ENCODE measurements around the gene RNF11.

The RNF11 gene

DNA sequence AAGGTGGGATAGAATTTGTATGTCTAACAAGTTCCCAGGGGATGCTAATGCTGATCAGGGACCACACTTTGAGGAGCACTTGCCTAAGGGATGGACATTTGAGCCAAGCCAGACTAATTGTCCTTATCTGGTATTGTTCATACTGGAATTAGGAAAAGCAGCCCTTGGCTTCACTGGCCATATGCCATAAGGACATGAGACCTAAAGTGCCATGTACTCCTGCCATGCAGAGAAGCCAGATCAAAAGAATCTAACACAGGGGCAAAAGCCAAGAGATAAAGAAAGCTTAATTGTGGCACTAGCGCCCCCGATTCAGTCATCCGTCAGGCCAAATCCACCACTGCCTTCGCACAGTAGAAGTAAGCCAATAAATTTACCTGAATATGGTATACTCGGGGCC, 45.7 kb downstream of the RNF11 start:
- H3K36me3 ChIP-seq (ENCODE audit: insufficient read depth, low read length), result no peaks in the 10 kb centered on the region
- H3K79me2 ChIP-seq (ENCODE audit: insufficient read depth, low read length), result no peaks in the 10 kb centered on the region
- H4K20me1 ChIP-seq (ENCODE audit: insufficient read depth, low read length), result no peaks in the 10 kb centered on the region
- DNase-seq (no peak), ATAC-seq (ENCODE audit: insufficient read depth, low read depth) (no peak)
- no peak overlapping the region for H3K9ac ChIP-seq (ENCODE audit: low read depth, low read length)
- H3K4me3 ChIP-seq (ENCODE audit: low read depth in 1 of 2, low read length in 2 of 2), result no peak overlapping the region
- H3K27ac ChIP-seq (ENCODE audit: low read length), result no peak overlapping the region
- H2AFZ ChIP-seq (ENCODE audit: low read depth, low read length), result no peak overlapping the region
- no peaks in the 10 kb centered on the region for H3K9me3 ChIP-seq (ENCODE audit: insufficient read depth, low read length, severe bottlenecking)
- H3K4me1 ChIP-seq (ENCODE audit: insufficient read depth, low read length), result no peaks in the 10 kb centered on the region
- no peaks in the 10 kb centered on the region for H3K27me3 ChIP-seq (ENCODE audit: insufficient read depth, low read length, poor library complexity)
- TF ChIP-seq EZH2 (IDR thresholded peaks at IDR 0.05; ENCODE audit: borderline replicate concordance, low read depth, low read length, severe bottlenecking), result no peak
- TF ChIP-seq, protein P1, sequence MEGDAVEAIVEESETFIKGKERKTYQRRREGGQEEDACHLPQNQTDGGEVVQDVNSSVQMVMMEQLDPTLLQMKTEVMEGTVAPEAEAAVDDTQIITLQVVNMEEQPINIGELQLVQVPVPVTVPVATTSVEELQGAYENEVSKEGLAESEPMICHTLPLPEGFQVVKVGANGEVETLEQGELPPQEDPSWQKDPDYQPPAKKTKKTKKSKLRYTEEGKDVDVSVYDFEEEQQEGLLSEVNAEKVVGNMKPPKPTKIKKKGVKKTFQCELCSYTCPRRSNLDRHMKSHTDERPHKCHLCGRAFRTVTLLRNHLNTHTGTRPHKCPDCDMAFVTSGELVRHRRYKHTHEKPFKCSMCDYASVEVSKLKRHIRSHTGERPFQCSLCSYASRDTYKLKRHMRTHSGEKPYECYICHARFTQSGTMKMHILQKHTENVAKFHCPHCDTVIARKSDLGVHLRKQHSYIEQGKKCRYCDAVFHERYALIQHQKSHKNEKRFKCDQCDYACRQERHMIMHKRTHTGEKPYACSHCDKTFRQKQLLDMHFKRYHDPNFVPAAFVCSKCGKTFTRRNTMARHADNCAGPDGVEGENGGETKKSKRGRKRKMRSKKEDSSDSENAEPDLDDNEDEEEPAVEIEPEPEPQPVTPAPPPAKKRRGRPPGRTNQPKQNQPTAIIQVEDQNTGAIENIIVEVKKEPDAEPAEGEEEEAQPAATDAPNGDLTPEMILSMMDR (IDR thresholded peaks at IDR 0.05; ENCODE audit: borderline replicate concordance, extremely low read depth, low read length, poor library complexity, severe bottlenecking), result no peak
- H3K4me2 ChIP-seq (ENCODE audit: insufficient read depth, low read length), result no peak overlapping the region

DNA sequence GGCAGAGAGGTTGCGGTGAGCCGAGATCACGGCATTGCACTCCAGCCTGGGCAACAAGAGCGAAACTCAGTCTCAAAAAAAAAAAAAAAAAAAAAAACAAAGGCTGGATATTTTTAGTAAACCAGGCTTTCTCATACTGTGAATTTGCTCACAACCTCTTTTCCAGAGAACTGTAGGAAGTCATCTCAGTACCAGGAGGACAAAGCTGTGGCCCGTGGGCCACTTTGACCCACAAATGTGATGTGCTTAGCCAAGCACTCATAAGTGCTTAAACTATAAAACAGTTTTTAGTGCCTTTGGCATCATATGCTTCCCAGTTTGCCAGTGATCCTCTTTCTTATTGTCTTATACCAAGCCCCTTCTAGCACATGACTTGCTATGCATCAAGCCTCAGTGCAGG, 46.5 kb downstream of the RNF11 start:
- H2AFZ ChIP-seq (ENCODE audit: low read depth, low read length), result no peak overlapping the region
- H3K4me1 ChIP-seq (ENCODE audit: insufficient read depth, low read length), result no peaks in the 10 kb centered on the region
- no peaks in the 10 kb centered on the region for H4K20me1 ChIP-seq (ENCODE audit: insufficient read depth, low read length)
- H3K4me3 ChIP-seq (ENCODE audit: low read depth in 1 of 2, low read length in 2 of 2), result no peak overlapping the region
- H3K9ac ChIP-seq (ENCODE audit: low read depth, low read length), result no peak overlapping the region
- ATAC-seq (ENCODE audit: insufficient read depth, low read depth), result no peak
- no peaks in the 10 kb centered on the region for H3K9me3 ChIP-seq (ENCODE audit: insufficient read depth, low read length, severe bottlenecking)
- H3K4me2 ChIP-seq (ENCODE audit: insufficient read depth, low read length), result no peak overlapping the region
- no peak for DNase-seq
- H3K27ac ChIP-seq (ENCODE audit: low read length), result no peak overlapping the region
- TF ChIP-seq, protein P1 (IDR thresholded peaks at IDR 0.05; ENCODE audit: borderline replicate concordance, extremely low read depth, low read length, poor library complexity, severe bottlenecking), result no peak
- no peak for TF ChIP-seq EZH2 (IDR thresholded peaks at IDR 0.05; ENCODE audit: borderline replicate concordance, low read depth, low read length, severe bottlenecking)
- H3K36me3 ChIP-seq (ENCODE audit: insufficient read depth, low read length), result no peaks in the 10 kb centered on the region
- no peaks in the 10 kb centered on the region for H3K79me2 ChIP-seq (ENCODE audit: insufficient read depth, low read length)
- H3K27me3 ChIP-seq (ENCODE audit: insufficient read depth, low read length, poor library complexity), result no peaks in the 10 kb centered on the region

DNA sequence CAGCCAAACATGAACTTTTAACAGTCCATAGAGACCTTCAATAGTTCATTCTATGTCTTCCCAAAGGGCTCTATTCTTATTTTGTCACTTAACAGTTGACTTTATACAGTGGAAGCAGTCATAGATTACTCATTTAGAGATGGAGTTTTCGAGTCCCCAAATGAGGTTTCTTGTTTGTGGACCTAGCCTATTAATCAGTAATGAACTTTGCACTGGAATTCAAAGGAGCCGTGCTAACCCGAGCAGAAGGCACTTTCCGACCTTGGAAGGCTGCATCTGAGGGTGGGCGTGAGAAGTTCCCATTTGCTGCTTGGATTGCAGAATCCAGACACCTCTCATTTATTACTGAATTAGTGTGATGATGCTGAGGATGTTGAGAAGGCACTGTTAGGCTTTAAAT, 47.9 kb downstream of the RNF11 start:
- H3K4me1 ChIP-seq (ENCODE audit: insufficient read depth, low read length), result no peaks in the 10 kb centered on the region
- H3K27me3 ChIP-seq (ENCODE audit: insufficient read depth, low read length, poor library complexity), result no peaks in the 10 kb centered on the region
- H3K36me3 ChIP-seq (ENCODE audit: insufficient read depth, low read length), result no peaks in the 10 kb centered on the region
- no peak overlapping the region for H3K27ac ChIP-seq (ENCODE audit: low read length)
- DNase-seq (no peak), ATAC-seq (ENCODE audit: insufficient read depth, low read depth) (no peak)
- no peak overlapping the region for H3K4me2 ChIP-seq (ENCODE audit: insufficient read depth, low read length)
- no peaks in the 10 kb centered on the region for H4K20me1 ChIP-seq (ENCODE audit: insufficient read depth, low read length)
- no peaks in the 10 kb centered on the region for H3K79me2 ChIP-seq (ENCODE audit: insufficient read depth, low read length)
- no peak overlapping the region for H2AFZ ChIP-seq (ENCODE audit: low read depth, low read length)
- no peaks in the 10 kb centered on the region for H3K9me3 ChIP-seq (ENCODE audit: insufficient read depth, low read length, severe bottlenecking)
- TF ChIP-seq, protein P1 (IDR thresholded peaks at IDR 0.05; ENCODE audit: borderline replicate concordance, extremely low read depth, low read length, poor library complexity, severe bottlenecking), result no peak
- no peak for TF ChIP-seq EZH2 (IDR thresholded peaks at IDR 0.05; ENCODE audit: borderline replicate concordance, low read depth, low read length, severe bottlenecking)
- no peak overlapping the region for H3K4me3 ChIP-seq (ENCODE audit: low read depth in 1 of 2, low read length in 2 of 2)
- H3K9ac ChIP-seq (ENCODE audit: low read depth, low read length), result no peak overlapping the region

DNA sequence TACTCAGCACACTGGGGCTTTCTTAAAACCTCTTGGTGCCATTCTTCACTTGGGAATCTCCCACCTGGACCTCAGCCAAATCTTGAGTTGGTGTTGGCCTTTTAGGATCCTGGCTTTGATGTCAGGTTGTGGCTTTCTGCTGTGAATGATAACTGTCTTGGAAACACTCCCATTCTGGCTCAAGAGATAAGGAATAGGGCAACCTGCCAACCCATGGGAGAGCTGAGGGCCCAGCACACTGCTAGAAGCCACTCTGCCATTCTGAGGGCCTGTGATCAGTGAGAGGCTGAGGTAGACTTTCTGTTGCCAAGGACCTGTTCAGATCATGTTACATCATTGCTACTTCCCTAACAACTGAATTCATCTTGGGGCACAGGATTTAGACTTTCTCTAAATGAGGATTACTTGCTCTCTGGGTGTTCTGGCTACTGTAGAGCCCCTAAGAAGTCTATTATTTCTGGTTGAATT, 48.4 kb downstream of the RNF11 start:
- Histone ChIP-seq H3K9me3 (ENCODE audit: insufficient read depth, low read length, severe bottlenecking) (no peaks in the 10 kb centered on the region), H4K20me1 (ENCODE audit: insufficient read depth, low read length) (no peaks in the 10 kb centered on the region), H3K79me2 (ENCODE audit: insufficient read depth, low read length) (no peaks in the 10 kb centered on the region), H3K36me3 (ENCODE audit: insufficient read depth, low read length) (no peaks in the 10 kb centered on the region), H3K4me3 (ENCODE audit: low read depth in 1 of 2, low read length in 2 of 2) (no peak overlapping the region), H2AFZ (ENCODE audit: low read depth, low read length) (no peak overlapping the region), H3K9ac (ENCODE audit: low read depth, low read length) (no peak overlapping the region), H3K27me3 (ENCODE audit: insufficient read depth, low read length, poor library complexity) (no peaks in the 10 kb centered on the region), H3K27ac (ENCODE audit: low read length) (no peak overlapping the region), H3K4me2 (ENCODE audit: insufficient read depth, low read length) (no peak overlapping the region), H3K4me1 (ENCODE audit: insufficient read depth, low read length) (no peaks in the 10 kb centered on the region)
- ATAC-seq (ENCODE audit: insufficient read depth, low read depth), result no peak
- no peak for DNase-seq
- TF ChIP-seq EZH2 (IDR thresholded peaks at IDR 0.05; ENCODE audit: borderline replicate concordance, low read depth, low read length, severe bottlenecking), result no peak
- TF ChIP-seq, protein P1 (IDR thresholded peaks at IDR 0.05; ENCODE audit: borderline replicate concordance, extremely low read depth, low read length, poor library complexity, severe bottlenecking), result no peak

Measured in DND-41 (cell line).